ENCODE measurements around the gene BABAM2. TPM values are rescaled to one million over a fixed set of nuclear protein-coding genes. Genes with fewer than 3 reads are reported as not detected.
A peak's percentile ranks its signal among the peaks of the same experiment; 100 is the strongest.

BABAM2 gene
- total RNA-seq, 1 donor = 42.0 TPM

DNA sequence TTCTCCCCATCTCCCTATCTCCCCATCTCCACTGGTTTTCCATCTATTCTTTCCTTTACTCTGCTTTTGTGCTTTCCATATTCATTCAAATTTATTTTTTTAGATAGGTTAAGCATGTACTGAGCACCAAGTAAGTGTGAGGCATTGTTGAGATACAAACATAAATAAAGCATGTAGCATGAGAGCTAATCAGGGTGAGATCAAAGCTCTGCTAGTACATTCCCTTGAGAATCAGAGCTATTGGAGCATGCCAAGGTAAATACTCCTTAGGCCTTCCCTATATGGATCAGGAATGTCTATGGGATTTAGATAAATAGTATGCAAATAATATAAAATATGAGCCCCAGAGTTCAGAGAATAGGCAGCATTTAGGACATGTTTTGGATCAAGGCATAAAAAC, 25.3 kb downstream of the BABAM2 start:
- no peak overlapping the region for H3K27ac ChIP-seq (ENCODE audit: low read depth, low read length)
- H3K79me2 ChIP-seq (ENCODE audit: insufficient read depth, low read length) = peaks cover 4% of the 10 kb centered on the region
- TF ChIP-seq, protein P1, sequence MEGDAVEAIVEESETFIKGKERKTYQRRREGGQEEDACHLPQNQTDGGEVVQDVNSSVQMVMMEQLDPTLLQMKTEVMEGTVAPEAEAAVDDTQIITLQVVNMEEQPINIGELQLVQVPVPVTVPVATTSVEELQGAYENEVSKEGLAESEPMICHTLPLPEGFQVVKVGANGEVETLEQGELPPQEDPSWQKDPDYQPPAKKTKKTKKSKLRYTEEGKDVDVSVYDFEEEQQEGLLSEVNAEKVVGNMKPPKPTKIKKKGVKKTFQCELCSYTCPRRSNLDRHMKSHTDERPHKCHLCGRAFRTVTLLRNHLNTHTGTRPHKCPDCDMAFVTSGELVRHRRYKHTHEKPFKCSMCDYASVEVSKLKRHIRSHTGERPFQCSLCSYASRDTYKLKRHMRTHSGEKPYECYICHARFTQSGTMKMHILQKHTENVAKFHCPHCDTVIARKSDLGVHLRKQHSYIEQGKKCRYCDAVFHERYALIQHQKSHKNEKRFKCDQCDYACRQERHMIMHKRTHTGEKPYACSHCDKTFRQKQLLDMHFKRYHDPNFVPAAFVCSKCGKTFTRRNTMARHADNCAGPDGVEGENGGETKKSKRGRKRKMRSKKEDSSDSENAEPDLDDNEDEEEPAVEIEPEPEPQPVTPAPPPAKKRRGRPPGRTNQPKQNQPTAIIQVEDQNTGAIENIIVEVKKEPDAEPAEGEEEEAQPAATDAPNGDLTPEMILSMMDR (IDR thresholded peaks at IDR 0.05; ENCODE audit: extremely low read depth, low read depth, low read length) = no peak
- no peaks in the 10 kb centered on the region for H3K9me3 ChIP-seq (ENCODE audit: low read depth, low read length)
- no peak overlapping the region for H3K4me3 ChIP-seq (ENCODE audit: insufficient read depth, low read length)
- H3K27me3 ChIP-seq (ENCODE audit: insufficient read depth, low read length) = no peaks in the 10 kb centered on the region
- H4K20me1 ChIP-seq (ENCODE audit: insufficient read depth, low read length) = no peaks in the 10 kb centered on the region
- H3K4me1 ChIP-seq (ENCODE audit: insufficient read depth, low read length) = peaks cover 21% of the 10 kb centered on the region
- no peak overlapping the region for H2AFZ ChIP-seq (ENCODE audit: low read length)
- no peaks in the 10 kb centered on the region for H3K36me3 ChIP-seq (ENCODE audit: insufficient read depth, low read length)
- no peak for DNase-seq (ENCODE audit: insufficient read length, low spot score, missing footprints)
- H3K4me2 ChIP-seq (ENCODE audit: insufficient read depth, low read length) = no peak overlapping the region

DNA sequence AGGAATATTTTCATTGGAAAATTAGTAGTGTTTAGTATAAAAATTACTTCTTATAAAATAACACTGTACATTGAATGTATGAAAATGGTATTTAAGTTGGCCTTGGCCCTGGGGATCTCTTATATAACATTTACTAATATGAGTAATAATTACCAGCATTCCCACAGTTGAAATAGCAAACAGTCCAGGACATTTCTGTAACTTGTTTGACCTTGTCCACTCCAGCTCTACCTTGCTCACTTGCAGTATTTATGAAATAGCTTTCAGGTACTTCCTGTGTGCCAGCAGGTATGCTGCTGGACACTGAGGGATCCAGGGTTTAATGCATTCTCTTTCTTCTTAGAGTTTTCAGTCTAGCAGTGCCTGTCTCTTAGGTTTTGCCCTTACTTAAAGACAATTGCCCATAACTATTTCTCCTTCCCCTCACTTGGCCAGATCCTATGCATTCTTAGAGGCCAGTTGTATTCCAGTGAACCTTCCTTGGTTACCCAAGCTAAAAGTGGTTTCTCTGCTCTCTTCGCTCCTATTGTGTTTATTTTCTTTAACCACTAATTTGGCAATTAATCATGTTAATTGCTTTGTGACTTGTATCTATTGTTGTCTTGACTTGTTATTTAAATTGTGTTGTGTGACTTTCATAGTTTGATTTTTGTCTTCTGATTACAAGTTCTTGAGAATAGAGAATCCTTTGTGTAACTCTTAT, 25.9 kb downstream of the BABAM2 start:
- peaks cover 21% of the 10 kb centered on the region for H3K4me1 ChIP-seq (ENCODE audit: insufficient read depth, low read length)
- no peaks in the 10 kb centered on the region for H3K27me3 ChIP-seq (ENCODE audit: insufficient read depth, low read length)
- no peaks in the 10 kb centered on the region for H4K20me1 ChIP-seq (ENCODE audit: insufficient read depth, low read length)
- no peak overlapping the region for H3K27ac ChIP-seq (ENCODE audit: low read depth, low read length)
- H2AFZ ChIP-seq (ENCODE audit: low read length) = no peak overlapping the region
- no peak for DNase-seq (ENCODE audit: insufficient read length, low spot score, missing footprints)
- no peak overlapping the region for H3K4me3 ChIP-seq (ENCODE audit: insufficient read depth, low read length)
- TF ChIP-seq, protein P1 (IDR thresholded peaks at IDR 0.05; ENCODE audit: extremely low read depth, low read depth, low read length) = no peak
- H3K36me3 ChIP-seq (ENCODE audit: insufficient read depth, low read length) = no peaks in the 10 kb centered on the region
- H3K9me3 ChIP-seq (ENCODE audit: low read depth, low read length) = no peaks in the 10 kb centered on the region
- H3K4me2 ChIP-seq (ENCODE audit: insufficient read depth, low read length) = no peak overlapping the region
- H3K79me2 ChIP-seq (ENCODE audit: insufficient read depth, low read length) = peaks cover 4% of the 10 kb centered on the region

DNA sequence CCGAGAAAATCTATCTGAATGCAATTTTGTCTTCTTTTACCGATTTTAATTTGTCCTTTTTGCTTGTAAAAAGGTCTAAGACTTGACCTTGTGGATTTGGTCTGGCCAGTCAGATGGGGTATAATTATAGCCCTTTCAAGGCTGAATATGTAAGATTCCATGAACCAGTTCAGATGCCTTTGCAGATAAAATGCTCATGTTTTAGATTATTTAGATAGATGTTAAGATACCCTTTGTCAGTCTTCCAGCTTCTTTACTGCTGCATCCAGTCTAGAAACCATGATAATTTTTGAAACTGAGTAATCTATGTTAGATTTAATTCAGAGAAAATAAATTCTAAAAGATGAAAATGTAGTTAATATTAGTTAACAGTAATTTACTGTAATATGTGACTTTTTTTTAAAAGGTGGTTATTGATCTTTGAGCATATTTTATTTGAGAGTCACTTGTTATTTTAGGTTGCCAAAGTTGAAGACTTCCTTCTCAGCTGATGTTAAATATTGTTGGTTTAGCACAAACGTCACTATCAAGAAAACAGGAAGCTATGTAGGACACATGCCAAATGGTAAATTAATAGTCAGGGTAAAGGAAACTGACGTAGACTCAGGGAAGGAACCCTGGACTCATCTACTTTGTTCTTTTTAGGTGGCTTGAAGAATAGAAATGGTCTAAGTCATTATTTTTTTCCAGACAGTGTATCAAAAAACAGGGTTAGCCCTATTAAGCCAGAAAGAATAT, 29.8 kb downstream of the BABAM2 start:
- Histone ChIP-seq H2AFZ (ENCODE audit: low read length) (no peak overlapping the region), H3K4me1 (ENCODE audit: insufficient read depth, low read length) (peaks cover 21% of the 10 kb centered on the region), H3K27me3 (ENCODE audit: insufficient read depth, low read length) (no peaks in the 10 kb centered on the region), H4K20me1 (ENCODE audit: insufficient read depth, low read length) (no peaks in the 10 kb centered on the region), H3K79me2 (ENCODE audit: insufficient read depth, low read length) (peaks cover 8% of the 10 kb centered on the region), H3K4me3 (ENCODE audit: insufficient read depth, low read length) (no peak overlapping the region), H3K36me3 (ENCODE audit: insufficient read depth, low read length) (no peaks in the 10 kb centered on the region), H3K9me3 (ENCODE audit: low read depth, low read length) (no peaks in the 10 kb centered on the region), H3K27ac (ENCODE audit: low read depth, low read length) (peak overlapping the region; percentile 7), H3K4me2 (ENCODE audit: insufficient read depth, low read length) (no peak overlapping the region)
- TF ChIP-seq, protein P1 (IDR thresholded peaks at IDR 0.05; ENCODE audit: extremely low read depth, low read depth, low read length) = no peak
- DNase-seq (ENCODE audit: insufficient read length, low spot score, missing footprints) = no peak

DNA sequence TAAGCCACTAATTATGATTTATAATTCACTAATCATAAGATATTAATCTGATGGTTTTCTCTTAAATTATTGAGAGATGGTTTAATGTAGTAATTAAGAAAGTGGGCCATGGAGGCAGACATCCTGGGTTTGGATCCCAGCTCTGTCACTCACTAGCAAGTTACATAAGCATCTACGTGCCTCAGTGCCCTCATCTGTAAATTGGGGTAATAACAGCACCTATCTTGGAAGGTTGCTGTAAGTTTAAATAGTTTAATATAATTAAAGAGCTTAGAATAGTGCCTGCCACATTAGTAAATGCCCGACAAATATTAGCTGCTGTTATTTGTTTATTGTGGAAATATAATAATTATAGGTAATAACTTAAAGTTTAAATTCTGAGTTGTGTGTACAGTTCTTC, 30.9 kb downstream of the BABAM2 start:
- Histone ChIP-seq H3K4me3 (ENCODE audit: insufficient read depth, low read length) (no peak overlapping the region), H3K36me3 (ENCODE audit: insufficient read depth, low read length) (no peaks in the 10 kb centered on the region), H4K20me1 (ENCODE audit: insufficient read depth, low read length) (no peaks in the 10 kb centered on the region), H3K9me3 (ENCODE audit: low read depth, low read length) (no peaks in the 10 kb centered on the region), H3K4me2 (ENCODE audit: insufficient read depth, low read length) (no peak overlapping the region), H2AFZ (ENCODE audit: low read length) (no peak overlapping the region), H3K79me2 (ENCODE audit: insufficient read depth, low read length) (peaks cover 7% of the 10 kb centered on the region), H3K4me1 (ENCODE audit: insufficient read depth, low read length) (peaks cover 12% of the 10 kb centered on the region), H3K27me3 (ENCODE audit: insufficient read depth, low read length) (no peaks in the 10 kb centered on the region), H3K27ac (ENCODE audit: low read depth, low read length) (no peak overlapping the region)
- TF ChIP-seq, protein P1 (IDR thresholded peaks at IDR 0.05; ENCODE audit: extremely low read depth, low read depth, low read length) = no peak
- no peak for DNase-seq (ENCODE audit: insufficient read length, low spot score, missing footprints)

Data from osteoblast (primary cell).